Measurements from ENCODE around the gene ASB18.
"Not testable (repeated sequence)": the region's sequence is repeated elsewhere in the genome, so short reads cannot be mapped to it uniquely, and the experiment has no call there.

Gene ASB18, protein sequence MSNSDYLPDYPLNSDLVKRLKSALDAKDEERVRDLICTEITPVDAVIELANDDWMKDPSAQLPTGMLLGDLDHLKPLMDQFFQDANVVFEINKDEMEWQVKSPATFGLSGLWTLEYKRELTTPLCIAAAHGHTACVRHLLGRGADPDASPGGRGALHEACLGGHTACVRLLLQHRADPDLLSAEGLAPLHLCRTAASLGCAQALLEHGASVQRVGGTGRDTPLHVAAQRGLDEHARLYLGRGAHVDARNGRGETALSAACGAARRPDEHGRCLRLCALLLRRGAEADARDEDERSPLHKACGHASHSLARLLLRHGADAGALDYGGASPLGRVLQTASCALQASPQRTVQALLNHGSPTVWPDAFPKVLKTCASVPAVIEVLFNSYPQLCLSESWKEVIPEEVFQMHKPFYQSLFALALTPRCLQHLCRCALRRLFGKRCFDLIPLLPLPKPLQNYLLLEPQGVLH

DNA sequence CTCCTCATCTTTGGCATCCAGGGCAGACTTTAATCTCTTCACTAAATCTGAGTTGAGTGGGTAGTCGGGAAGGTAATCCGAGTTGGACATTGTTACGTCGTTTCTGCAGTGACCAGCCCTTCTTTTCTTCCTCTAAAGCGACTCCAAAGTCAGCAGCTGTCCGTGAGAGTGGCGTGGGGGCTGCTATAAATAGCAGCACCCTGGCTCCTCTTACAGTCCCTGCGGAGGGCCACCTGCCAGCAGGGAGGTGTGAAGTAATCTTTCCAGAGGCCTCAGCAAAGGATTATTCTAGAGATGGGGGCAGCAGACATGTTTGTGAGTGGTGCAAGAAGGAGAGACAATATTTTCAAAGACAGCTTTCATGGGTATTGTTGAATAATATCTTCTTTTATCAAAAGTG lies at the start of gene ASB18:
TSS of gene ASB18 (minus strand) at position 151 of the 400 bp plus-strand sequence. CDS start at position 90, 61 bp downstream.
- no peak for DNase-seq

DNA sequence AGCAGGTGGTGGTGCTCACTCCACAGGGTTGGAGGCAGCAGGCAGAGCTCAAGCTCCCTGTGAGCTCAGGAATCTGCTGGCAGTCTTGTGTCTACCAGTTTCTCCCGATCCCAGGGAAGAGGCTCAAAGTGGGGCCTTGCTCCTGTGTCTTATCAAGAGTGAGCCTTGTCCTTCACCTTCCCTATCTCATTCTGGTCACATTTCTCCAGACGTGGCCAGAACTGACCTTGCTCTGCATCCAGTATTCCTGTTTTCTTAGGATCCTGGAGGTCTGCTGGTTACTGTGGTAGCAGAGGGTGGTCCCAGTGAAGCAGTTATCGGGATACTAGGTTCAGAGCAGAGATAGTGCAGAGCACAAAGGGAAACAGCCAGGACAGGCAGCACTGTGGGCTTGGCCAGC lies 47.1 kb upstream of the ASB18 start:
- no peak for DNase-seq

DNA sequence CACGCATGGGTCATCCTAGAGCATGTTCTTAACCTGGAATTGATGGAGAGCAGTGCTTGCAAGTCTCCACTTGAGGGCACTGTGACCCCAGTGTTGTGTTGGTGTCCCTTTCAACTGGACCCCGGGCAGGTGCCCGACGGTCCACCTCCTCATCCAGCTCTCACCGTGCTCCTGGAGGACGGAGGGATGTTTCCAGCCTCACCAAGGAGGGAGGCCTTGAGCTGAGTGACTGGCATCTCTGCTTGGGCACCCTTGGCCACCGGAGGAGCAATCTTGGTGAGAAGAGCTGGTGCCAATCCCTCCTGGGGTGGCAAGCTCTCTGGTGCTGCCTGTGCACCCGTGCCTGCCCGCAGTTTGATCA lies 45.4 kb upstream of the ASB18 start:
- DNase-seq, result no peak

DNA sequence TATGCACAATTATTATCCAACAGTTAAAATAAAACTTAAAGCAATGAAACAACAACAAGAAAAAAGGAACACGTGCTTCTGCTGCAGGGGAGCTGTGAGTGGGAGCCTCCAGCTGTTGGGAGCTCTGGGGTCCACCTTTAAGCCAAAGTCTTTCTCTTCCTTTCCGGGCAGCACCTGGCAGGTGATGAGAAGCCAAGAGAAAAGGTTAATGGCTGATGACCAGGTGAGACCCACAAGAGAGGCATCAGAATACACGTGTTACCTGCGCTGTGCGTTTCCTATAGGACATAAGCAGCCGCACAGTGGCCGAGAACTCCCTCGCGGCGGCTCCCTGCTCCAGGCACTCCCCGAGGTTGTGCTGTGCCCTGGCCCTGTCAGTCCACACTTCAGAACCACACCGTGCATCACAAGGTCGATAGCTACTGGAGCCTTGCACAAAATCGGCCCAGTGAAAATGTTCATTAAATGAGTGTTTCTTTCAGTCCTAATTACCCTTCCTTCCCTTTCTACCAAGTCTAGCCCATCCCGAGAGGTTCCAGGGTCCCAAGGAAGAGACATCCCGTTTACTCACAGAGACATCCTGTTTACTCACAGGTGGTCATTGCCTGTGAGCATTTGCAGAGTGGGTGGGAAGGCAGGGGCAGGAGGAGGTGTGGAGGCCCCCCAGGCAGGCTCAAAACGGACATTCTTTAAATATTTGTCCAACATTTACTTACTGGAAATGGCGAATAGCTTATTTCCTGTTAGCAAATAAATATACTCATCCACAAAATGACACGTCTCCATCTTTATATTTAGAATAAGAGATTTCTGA lies 44.9 kb upstream of the ASB18 start:
- DNase-seq, result no peak

DNA sequence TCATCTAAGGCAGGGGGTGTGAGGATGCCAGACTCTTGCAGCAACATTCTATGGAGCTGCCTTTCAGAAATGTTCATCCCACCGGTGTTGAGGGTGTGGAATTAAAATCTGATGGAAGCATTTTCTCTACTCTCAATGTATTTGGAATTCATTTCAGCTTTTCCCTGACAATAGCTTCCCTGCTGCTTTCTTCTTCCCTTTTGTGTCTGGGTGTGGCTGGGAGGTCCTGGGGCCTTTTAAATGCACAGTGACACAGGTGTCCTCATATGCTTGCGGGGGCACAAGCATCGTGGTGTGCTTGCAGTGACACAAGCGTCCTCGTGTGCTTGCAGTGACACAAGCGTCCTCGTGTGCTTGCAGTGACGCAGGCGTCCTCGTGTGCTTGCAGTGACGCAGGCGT lies 43.4 kb upstream of the ASB18 start:
- DNase-seq, result no peak

DNA sequence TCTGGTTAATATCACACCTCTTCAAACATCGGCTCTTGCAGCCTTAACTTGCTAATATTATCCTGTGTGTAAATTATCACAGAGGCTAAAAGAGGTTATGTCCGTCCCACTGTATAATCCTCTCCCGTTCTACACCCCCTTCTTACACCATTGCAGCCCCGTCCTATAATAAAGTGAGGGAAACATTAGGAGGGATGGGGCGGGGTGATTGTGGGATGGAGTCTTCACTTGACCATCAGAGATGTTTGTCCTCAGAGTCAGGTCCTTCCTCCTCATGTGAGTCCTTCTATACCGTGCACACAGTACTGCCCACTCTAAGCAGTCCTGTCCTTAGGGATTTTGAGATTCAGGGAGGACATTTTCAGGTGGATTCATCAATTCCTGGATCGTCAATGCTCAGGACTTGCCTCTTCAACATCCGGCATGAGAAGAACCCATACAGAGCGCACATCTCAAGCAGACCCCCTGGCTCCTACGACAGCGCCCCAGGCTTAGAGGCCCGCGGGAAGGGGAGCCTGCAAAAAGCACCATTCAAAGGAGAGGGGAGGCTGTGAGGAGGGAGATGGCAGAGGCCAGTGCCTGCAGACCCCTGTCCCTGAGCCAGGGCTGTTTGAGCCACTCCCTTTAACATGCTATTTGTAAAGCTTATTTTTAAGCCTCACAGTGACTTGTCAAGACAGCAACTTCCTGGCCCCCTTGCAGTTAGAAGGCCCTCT lies 42.8 kb upstream of the ASB18 start:
- DNase-seq, result no peak

DNA sequence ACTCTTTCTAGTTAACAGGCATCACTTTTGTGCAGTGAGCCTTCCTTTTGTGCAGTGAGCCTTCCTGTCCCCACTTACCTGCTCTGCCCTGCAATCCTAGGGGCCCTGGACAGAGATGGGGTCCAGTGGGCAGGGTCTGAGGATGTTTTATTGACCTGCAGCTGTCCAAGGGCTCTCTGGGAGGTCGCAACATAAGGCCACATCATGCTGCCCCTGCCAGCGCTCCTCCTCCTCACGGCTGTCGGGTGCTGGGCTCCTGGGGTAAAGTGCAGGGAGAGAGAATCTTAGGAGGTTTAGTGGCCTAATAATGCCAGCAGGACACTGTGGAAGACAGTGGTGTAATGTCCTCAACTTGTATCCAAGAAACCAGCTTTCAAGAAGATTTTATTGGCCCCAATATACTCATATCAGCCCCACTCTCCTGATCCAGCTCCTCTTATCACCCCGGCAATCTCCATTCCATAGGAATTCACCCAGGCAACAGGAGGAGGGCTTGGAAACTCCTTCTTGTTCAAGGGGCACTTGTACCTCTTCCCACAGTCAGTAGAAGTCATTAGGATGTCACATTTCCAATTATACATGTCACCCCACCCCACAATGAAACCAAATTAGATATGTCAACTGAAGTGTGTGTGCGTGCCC lies 41.9 kb upstream of the ASB18 start:
- DNase-seq, result no peak

DNA sequence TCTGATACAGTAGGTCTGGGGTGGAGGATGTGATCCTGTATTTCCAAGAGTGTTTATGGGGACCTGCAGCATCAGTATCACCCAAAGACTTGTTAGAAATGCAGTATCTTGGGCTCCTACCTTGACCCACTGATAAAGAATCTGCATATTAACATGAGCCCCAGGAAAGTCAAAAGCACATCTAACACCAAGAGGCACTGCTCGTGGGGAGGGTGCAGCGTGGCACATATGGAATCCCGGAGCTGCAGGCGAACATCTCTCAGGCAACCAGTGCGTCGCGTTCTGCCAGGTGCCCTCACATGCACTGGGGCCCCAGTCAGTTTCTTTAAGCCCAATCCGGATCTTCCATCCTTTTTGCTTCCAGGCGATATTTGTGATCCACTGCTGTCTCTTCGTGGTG lies 41.3 kb upstream of the ASB18 start:
- DNase-seq, result no peak

DNA sequence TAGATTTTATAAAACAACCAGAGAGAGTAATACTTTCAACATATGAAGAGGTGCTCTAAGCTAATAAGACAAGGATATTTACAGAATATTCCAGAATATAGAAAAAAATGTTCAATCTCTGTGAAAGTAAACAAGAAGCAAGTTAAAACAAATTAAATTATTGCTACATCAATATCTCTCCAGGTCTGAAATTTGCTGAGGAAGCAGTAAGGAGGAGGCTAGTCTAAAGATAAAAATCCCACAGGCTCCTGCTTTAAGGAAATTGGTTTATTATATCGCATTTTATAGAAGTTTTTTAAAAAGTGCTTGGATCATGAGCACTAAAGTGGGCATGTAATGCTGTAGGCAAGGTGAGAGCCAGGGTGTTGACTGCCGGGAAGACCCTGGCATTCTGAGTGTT lies 39.7 kb upstream of the ASB18 start:
- no peak for DNase-seq

DNA sequence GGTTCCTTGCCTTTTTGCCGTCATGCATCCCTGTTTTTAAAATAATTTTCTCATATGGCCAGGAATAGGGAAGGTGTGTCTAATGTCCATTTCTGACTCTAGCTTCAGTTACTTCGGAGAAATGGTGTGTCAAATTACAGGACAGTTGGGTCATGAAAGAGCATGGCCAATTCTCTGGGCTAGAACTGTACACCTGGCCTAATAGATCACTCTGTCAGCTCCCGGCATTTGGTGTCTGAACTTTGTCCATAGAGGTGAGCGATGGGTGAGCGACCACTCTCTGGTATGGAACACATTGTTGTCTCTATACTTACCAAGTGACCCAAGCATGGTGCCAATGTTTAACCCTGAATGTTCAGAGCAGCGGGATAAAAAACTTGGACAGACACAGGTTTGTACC lies 38.3 kb upstream of the ASB18 start:
- DNase-seq, result no peak

DNA sequence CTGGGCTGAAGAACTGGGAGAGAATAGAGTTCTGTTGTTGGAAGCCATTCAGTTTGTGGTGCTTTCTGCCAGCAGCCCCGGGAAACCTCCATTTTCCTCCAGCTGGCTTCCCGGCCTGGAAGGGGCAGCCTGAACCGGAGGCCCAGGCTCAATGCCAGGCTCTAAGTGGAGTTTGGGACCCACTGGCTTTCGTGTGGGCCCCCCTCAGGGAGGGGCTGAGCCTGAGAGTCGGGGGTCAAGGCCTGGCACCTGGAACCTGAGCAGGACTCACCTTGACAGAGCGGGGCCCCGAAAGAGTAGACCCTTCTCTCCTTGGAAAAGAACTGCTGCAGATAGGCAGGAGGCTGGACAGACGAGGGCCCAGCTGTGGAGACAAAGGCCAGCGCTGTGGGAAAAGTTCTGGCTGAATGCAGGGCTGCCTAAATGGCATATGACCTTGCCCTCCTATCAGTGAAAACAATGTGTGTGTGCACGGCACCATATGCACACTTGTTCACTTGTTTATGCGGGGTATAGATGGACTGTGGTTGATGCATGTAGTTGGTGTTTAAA lies 34.8 kb upstream of the ASB18 start:
- no peak for DNase-seq

DNA sequence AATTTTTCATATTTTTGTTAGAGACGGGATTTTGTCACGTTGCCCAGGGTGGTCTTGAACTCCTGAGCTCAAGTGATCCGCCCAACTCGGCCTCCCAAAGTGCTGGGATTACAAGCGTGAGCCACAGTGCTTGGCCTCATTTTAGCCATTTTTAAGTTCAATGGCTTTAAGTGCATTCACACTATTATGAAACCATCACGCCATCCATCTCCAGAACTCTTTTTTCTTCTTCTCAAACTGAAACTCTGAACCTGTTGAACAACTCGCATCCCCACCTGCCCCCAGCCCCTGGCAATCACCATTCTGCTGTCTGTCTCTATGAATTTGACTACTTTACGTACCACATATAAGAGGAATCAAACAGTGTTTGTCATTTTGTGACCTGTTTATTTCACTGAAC lies 31.3 kb upstream of the ASB18 start:
- DNase-seq, result no peak

DNA sequence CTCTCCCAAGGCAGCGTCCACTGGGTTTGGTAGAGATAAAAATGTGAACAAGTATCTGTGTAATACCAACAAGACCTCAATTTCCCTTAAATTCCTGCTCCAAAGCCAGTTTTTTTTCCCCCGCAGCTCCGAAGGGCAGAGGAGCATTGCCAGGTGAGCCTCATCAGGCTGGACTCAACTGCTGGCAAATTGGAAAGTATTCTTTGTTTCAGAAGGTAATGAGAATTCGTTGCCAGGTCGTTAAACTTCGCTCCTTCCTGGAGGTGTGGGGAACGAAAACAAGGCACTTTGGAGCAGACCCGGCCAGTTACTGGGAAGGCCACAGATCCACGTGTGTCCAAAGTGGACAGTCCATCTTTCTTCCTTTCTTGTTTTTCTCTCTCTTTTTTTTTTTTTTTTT lies 30.4 kb upstream of the ASB18 start:
- no peak for DNase-seq

DNA sequence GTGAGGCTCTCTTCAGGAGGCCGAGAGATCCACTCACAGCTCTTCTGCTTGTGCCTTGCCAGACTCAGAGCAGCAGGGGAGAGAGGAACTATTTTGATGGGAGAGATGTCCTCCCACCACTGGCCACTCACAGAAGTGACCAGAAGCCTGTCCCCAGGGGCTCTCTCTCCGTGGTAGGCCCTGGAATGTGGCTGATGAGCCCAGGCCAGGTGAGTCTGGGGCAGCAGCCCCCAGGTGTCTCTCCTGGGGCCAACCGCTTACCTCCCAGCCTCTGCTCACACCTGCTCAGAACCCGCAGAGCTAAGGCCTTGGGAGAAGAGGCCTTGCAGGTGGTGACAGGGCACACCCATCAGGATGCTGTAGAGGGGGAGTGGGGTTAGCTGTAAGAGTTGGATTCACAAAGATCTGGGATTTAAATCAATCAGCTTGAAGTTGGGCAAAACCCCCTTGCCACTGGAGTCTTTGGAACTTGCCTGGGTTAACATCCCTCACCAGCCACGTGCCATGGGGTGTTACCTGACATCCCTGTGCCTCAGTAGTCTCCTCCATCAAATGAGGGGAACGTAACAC lies 29.1 kb upstream of the ASB18 start:
- DNase-seq, result no peak

DNA sequence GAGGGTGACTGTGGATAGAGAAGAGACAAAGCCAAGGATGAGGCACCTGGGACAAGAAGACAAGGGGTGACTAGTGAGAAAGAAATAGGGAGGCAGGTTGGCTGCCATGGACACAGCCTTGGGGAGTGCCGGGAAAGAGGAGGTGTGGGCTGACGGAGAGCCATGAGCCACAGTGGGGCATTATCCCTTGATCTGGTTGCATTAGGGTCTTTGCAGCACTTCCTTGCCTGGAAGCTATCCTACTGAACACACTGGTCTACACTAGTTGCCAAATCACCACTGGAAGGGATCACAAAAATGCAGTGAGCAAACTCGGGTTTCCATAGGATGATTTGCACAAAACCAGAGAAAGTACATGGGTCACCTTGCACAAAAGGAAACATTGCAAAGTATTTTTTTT lies 27.7 kb upstream of the ASB18 start:
- no peak for DNase-seq

DNA sequence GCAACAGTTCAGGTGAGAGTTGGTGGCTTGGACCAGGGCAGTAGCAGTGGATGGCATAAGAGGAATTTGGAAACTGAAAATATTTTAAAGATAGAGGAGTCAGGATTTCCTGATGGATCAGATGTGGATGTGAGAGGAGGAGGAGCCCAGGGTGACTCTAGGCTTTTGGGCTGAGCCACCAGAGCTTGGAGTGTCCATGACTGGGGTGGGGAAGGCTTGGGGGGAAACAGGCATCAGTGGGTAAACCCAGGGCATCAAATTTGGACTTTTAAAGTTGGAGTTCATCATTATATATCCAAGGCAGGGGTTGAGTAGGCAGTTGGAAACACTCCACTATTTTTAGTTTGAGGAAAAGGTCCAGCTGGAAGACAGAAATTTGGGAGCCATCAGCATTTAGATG lies 27.3 kb upstream of the ASB18 start:
- no peak for DNase-seq

DNA sequence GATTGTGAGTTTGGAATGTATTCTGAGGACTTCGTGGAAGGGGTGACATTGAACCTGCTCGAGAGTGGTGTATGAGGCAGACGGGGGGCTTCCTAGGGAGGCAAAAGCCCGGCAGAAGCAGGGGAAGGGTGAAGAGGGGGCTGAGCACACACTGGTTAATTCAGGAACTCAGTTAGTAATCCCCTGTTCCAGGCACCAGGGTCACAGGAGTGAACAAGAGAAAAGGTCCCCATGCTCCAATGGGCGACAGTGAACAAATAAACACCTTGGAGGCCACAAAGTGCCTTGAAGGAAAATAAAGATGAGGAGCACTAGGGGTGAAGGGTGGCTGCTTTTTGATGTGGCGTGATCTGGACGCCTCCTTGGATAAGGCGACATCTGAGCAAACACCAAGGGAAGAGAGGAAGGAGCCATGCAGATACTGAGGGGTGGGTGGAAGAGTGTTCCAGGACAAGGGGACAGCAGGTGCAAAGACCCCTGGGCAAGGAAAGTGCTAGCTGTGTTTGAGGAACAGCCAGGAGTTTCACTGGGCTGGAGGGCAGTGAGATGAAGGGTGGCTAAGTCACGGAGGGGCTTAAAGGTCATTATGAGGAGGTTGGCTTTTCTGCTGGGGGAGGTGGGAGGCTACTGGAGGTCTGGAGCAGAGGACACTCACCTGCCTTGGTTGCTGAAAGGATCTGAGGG lies 26.7 kb upstream of the ASB18 start:
- no peak for DNase-seq

DNA sequence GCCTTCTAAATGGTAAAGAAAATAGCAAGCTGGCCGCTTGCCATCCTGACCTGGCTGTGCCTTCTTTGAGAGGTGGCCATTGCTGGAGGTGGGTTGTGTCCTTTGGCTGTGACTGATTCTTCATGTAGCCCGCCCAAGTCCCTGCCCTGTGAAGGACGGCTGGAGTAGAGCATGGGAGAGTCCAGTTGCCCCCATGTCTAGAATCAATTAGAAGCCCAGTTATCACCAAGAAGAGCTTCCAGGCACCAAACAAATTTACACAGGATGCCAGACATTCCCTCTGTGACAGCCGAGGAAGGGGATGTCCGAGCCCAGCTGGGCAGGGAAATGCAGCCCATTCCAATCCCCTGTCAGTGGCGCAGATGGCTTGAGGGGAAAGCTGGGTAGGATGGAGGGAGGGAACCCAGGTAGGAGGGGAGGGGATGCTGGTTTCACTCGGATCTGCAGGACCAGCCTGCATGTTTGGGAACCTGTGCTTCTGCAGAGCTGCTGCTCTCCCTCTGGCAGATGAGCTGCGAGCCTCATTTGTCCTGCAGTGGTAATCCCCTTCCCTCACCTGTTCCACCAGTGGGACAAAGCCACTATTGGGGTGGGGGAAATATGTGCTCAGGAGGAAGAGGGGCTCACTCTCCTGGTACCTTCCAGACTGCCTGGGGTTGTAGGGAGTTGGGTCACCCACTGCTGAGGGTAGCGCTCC lies 25.7 kb upstream of the ASB18 start:
- no peak for DNase-seq

DNA sequence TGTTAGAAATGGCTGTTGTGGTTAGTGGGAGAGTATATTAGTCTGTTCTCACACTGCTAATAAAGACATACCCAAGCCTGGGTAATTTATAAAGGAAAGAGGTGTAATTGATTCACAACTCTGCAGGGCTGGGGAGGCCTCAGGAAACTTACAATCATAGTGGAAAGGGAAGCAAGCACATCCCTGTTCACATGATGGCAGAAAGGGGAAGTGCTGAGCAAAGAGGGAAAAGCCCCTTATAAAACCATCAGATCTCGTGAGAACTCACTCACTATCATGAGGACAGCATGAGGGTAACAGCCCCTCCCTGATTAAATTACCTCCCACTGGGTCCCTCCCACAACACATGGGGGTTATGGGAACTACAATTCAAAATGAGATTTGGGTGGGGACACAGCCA lies 24.2 kb upstream of the ASB18 start:
- not testable (repeated sequence) for DNase-seq

DNA sequence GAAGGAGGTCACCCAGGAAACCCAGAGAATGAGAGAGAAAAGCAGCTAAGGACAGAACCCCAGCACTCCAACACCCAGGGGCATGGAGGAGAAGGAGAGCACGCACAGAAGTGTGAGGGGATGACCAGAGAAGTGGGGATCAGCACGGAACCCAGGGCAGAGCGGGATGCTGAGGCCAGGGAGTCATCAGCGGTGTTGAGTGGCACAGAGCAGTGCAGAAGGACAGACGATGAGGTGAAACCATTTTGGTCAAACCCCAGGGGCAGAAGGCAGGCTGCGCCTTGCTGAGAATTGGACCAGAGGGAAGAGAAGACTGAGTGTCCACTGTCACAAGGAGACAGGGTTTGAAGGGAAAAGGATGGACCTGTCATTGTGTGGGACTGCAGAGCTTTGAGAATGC lies 23.4 kb upstream of the ASB18 start:
- no peak for DNase-seq

DNA sequence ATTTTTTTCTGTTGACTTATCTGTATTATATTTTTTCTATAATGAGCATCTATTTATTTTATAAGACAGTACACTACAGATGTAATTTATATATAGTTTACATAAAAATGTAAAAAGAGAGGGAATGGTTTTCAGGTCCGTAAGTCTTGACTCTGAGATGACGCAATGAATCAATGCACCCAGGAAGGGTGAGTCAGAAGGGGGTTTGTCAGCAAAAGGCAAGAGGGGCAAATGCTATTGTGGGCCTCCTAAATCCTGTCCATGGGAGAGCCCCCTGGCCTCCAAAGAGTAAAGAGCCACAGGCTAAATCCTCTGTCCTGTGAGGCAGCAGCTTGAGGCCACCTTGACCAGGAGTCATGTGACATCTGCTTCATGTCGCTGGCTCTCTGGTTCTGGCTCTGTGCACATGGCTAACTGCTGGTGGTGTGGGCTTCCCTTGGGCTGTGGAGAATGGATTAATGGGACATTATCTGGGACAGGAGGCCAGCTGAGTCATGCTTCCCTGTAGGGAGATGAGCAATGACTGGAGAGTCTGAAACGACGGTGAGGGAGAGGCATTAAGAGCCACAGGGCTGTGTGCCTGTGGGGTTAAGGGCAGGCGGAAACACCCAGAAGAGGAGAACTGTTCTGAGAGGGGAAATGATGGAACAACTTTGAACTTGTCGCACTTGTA lies 22.8 kb upstream of the ASB18 start:
- no peak for DNase-seq

Data from activated gamma-delta T cell treated with Interleukin-2 at 50 U/mL for 16 hours (primary cell).